ENCODE measurements around the gene TPI1.
"Not testable (repeated sequence)": the region's sequence is repeated elsewhere in the genome, so short reads cannot be mapped to it uniquely, and the experiment has no call there.

The TPI1 gene

GRCh38 chr12:6868211-6869048, 1.1 kb downstream of the TPI1 start:
- no peaks in the 10 kb centered on the region for H3K36me3 ChIP-seq (ENCODE audit: control insufficient read depth, insufficient read depth, low read length)

GRCh38 chr12:6869049-6870021, 2.0 kb downstream of the TPI1 start:
- Histone ChIP-seq H3K27me3 (ENCODE audit: control insufficient read depth, insufficient read depth, low read length) (no peaks in the 10 kb centered on the region), H3K9ac (ENCODE audit: low read length) (peak overlapping the region; percentile 90), H3K36me3 (ENCODE audit: control insufficient read depth, insufficient read depth, low read length) (no peaks in the 10 kb centered on the region), H3K4me1 (ENCODE audit: control insufficient read depth, insufficient read depth, low read length) (peaks cover 42% of the 10 kb centered on the region), H3K9me3 (ENCODE audit: control insufficient read depth, low read length) (no peaks in the 10 kb centered on the region), H3K4me3 (ENCODE audit: low read length) (no peak overlapping the region)

More at GRCh38 chr12:6868211-6869048, 1.1 kb downstream of the TPI1 start:
- H3K27me3 ChIP-seq (ENCODE audit: control insufficient read depth, insufficient read depth, low read length), result no peaks in the 10 kb centered on the region
- H3K9me3 ChIP-seq (ENCODE audit: control insufficient read depth, low read length), result no peaks in the 10 kb centered on the region
- H3K4me3 ChIP-seq (ENCODE audit: low read length), result peak overlapping the region; percentile 77
- H3K9ac ChIP-seq (ENCODE audit: low read length), result peak overlapping the region; percentile 90
- peaks cover 42% of the 10 kb centered on the region for H3K4me1 ChIP-seq (ENCODE audit: control insufficient read depth, insufficient read depth, low read length)

- H3K27me3 ChIP-seq (ENCODE audit: control insufficient read depth, insufficient read depth, low read length); H3K9ac ChIP-seq (ENCODE audit: low read length); H3K4me3 ChIP-seq (ENCODE audit: low read length); H3K9me3 ChIP-seq (ENCODE audit: control insufficient read depth, low read length); H3K36me3 ChIP-seq (ENCODE audit: control insufficient read depth, insufficient read depth, low read length): not testable (repeated sequence)
- H3K4me1 ChIP-seq (ENCODE audit: control insufficient read depth, insufficient read depth, low read length), result peaks cover 42% of the 10 kb centered on the region
These were observed 3.0 kb downstream of the TPI1 start for GRCh38 chr12:6870304-6870703.

- H3K9ac ChIP-seq (ENCODE audit: low read length), result peak overlapping the region; percentile 90
- H3K4me1 ChIP-seq (ENCODE audit: control insufficient read depth, insufficient read depth, low read length), result peaks cover 42% of the 10 kb centered on the region
- H3K36me3 ChIP-seq (ENCODE audit: control insufficient read depth, insufficient read depth, low read length), result no peaks in the 10 kb centered on the region
- peak overlapping the region; percentile 98 for H3K4me3 ChIP-seq (ENCODE audit: low read length)
- no peaks in the 10 kb centered on the region for H3K27me3 ChIP-seq (ENCODE audit: control insufficient read depth, insufficient read depth, low read length)
- no peaks in the 10 kb centered on the region for H3K9me3 ChIP-seq (ENCODE audit: control insufficient read depth, low read length)
These were observed 4.0 kb downstream of the TPI1 start for GRCh38 chr12:6871052-6871957.

- peak overlapping the region; percentile 98 for H3K4me3 ChIP-seq (ENCODE audit: low read length)
- H3K36me3 ChIP-seq (ENCODE audit: control insufficient read depth, insufficient read depth, low read length), result no peaks in the 10 kb centered on the region
- no peaks in the 10 kb centered on the region for H3K27me3 ChIP-seq (ENCODE audit: control insufficient read depth, insufficient read depth, low read length)
- H3K4me1 ChIP-seq (ENCODE audit: control insufficient read depth, insufficient read depth, low read length), result peaks cover 36% of the 10 kb centered on the region
- no peaks in the 10 kb centered on the region for H3K9me3 ChIP-seq (ENCODE audit: control insufficient read depth, low read length)
- H3K9ac ChIP-seq (ENCODE audit: low read length), result peak overlapping the region; percentile 90
These were observed 5.0 kb downstream of the TPI1 start for GRCh38 chr12:6872073-6873048.

- H3K9me3 ChIP-seq (ENCODE audit: control insufficient read depth, low read length), result no peaks in the 10 kb centered on the region
- H3K9ac ChIP-seq (ENCODE audit: low read length), result peak within 1 kb of the TSS; percentile 90
- no peaks in the 10 kb centered on the region for H3K36me3 ChIP-seq (ENCODE audit: control insufficient read depth, insufficient read depth, low read length)
- peaks cover 34% of the 10 kb centered on the region for H3K4me1 ChIP-seq (ENCODE audit: control insufficient read depth, insufficient read depth, low read length)
- peak within 1 kb of the TSS; percentile 98 for H3K4me3 ChIP-seq (ENCODE audit: low read length)
- H3K27me3 ChIP-seq (ENCODE audit: control insufficient read depth, insufficient read depth, low read length), result no peaks in the 10 kb centered on the region
These were observed 6.0 kb downstream of the TPI1 start, which contains the start of gene SPSB2 for GRCh38 chr12:6873094-6874014. Gene SPSB2, minus strand, starts transcription at chr12:6873303. Its CDS starts 402 bp downstream, at chr12:6872901.

- peaks cover 27% of the 10 kb centered on the region for H3K4me1 ChIP-seq (ENCODE audit: control insufficient read depth, insufficient read depth, low read length)
- not testable (repeated sequence) for H3K36me3 ChIP-seq (ENCODE audit: control insufficient read depth, insufficient read depth, low read length); H3K27me3 ChIP-seq (ENCODE audit: control insufficient read depth, insufficient read depth, low read length); H3K9me3 ChIP-seq (ENCODE audit: control insufficient read depth, low read length)
- H3K9ac ChIP-seq (ENCODE audit: low read length), result peak overlapping the region; percentile 90
- peak overlapping the region; percentile 98 for H3K4me3 ChIP-seq (ENCODE audit: low read length)
These were observed 6.7 kb downstream of the TPI1 start for GRCh38 chr12:6874015-6874368.

- not testable (repeated sequence) for H3K9ac ChIP-seq (ENCODE audit: low read length); H3K4me3 ChIP-seq (ENCODE audit: low read length); H3K36me3 ChIP-seq (ENCODE audit: control insufficient read depth, insufficient read depth, low read length); H3K4me1 ChIP-seq (ENCODE audit: control insufficient read depth, insufficient read depth, low read length); H3K27me3 ChIP-seq (ENCODE audit: control insufficient read depth, insufficient read depth, low read length); H3K9me3 ChIP-seq (ENCODE audit: control insufficient read depth, low read length)
These were observed 12.5 kb downstream of the TPI1 start for GRCh38 chr12:6879824-6880223.

- Histone ChIP-seq H3K9me3 (ENCODE audit: control insufficient read depth, low read length) (no peaks in the 10 kb centered on the region), H3K4me3 (ENCODE audit: low read length) (no peak overlapping the region), H3K36me3 (ENCODE audit: control insufficient read depth, insufficient read depth, low read length) (no peaks in the 10 kb centered on the region), H3K9ac (ENCODE audit: low read length) (no peak overlapping the region), H3K27me3 (ENCODE audit: control insufficient read depth, insufficient read depth, low read length) (no peaks in the 10 kb centered on the region), H3K4me1 (ENCODE audit: control insufficient read depth, insufficient read depth, low read length) (peaks cover 5% of the 10 kb centered on the region)
These were observed 15.9 kb downstream of the TPI1 start for GRCh38 chr12:6883252-6883651.

- H3K4me3 ChIP-seq (ENCODE audit: low read length), result no peak overlapping the region
- H3K9ac ChIP-seq (ENCODE audit: low read length), result no peak overlapping the region
- no peaks in the 10 kb centered on the region for H3K36me3 ChIP-seq (ENCODE audit: control insufficient read depth, insufficient read depth, low read length)
- no peaks in the 10 kb centered on the region for H3K9me3 ChIP-seq (ENCODE audit: control insufficient read depth, low read length)
- peaks cover 5% of the 10 kb centered on the region for H3K4me1 ChIP-seq (ENCODE audit: control insufficient read depth, insufficient read depth, low read length)
- H3K27me3 ChIP-seq (ENCODE audit: control insufficient read depth, insufficient read depth, low read length), result no peaks in the 10 kb centered on the region
These were observed 16.4 kb downstream of the TPI1 start for GRCh38 chr12:6883683-6884082.

Measured in mucosa of stomach (tissue), 1 donor.